Natural killer cell treated with Interleukin-12 subunit alpha and Interleukin-12 subunit beta and Interleukin-15 and Interleukin-18, amount 100 ng/mL, for 72 hours (primary cell): ENCODE measurements around the gene GNAO1. TPM values are rescaled to one million over a fixed set of nuclear protein-coding genes. Genes with fewer than 3 reads are reported as not detected.

ENCODE experiments used
- ATAC-seq, 2 donors: fragments of 150-1000 bp; cut with Tn5 transposase in 1 of 2; sonication (Bioruptor Pico), chemical (Tn5 transposase) in 1 of 2; 2 replicates each; pipeline ENCODE4 v1.10.0; 2021
- DNase-seq: peaks from one replicate; pipeline ENCODE4 v3.0.0; 2022; ENCODE audit warnings: low spot score
- H3K27ac Mint-ChIP-seq, 2 donors: 1 replicate in 1 of 2; 2 replicates in 1 of 2; pipeline ENCODE4 v1.8.0; 2022; ENCODE audit warnings: mixed read lengths in 2 of 2, mild to moderate bottlenecking in 1 of 2, moderate library complexity in 1 of 2
- H3K27me3 Mint-ChIP-seq, 2 donors: 1 replicate in 1 of 2; 2 replicates in 1 of 2; pipeline ENCODE4 v1.8.0; 2022; ENCODE audit warnings: mixed read lengths in 2 of 2
- H3K36me3 Mint-ChIP-seq: one replicate; pipeline ENCODE4 v1.8.0; 2022; ENCODE audit warnings: mixed read lengths
- H3K4me1 Mint-ChIP-seq, 2 donors: 1 replicate in 1 of 2; 2 replicates in 1 of 2; pipeline ENCODE4 v1.8.0; 2022; ENCODE audit warnings: low read depth in 2 of 2, mixed read lengths in 2 of 2, mild to moderate bottlenecking in 1 of 2
- H3K4me3 Mint-ChIP-seq: one replicate; pipeline ENCODE4 v1.8.0; 2022; ENCODE audit warnings: mixed read lengths
- H3K9me3 Mint-ChIP-seq: 2 replicates; pipeline ENCODE4 v1.8.0; 2022; ENCODE audit warnings: mixed read lengths
- total RNA-seq, 2 donors: library from RNA; stranded (reverse); gene quantifications; one replicate each; pipeline ENCODE4 v1.2.3, GENCODE V29; 2022

GNAO1 gene
- total RNA-seq, 2 donors from 2014 or later: 1.6 TPM; not detected in 1

DNA sequence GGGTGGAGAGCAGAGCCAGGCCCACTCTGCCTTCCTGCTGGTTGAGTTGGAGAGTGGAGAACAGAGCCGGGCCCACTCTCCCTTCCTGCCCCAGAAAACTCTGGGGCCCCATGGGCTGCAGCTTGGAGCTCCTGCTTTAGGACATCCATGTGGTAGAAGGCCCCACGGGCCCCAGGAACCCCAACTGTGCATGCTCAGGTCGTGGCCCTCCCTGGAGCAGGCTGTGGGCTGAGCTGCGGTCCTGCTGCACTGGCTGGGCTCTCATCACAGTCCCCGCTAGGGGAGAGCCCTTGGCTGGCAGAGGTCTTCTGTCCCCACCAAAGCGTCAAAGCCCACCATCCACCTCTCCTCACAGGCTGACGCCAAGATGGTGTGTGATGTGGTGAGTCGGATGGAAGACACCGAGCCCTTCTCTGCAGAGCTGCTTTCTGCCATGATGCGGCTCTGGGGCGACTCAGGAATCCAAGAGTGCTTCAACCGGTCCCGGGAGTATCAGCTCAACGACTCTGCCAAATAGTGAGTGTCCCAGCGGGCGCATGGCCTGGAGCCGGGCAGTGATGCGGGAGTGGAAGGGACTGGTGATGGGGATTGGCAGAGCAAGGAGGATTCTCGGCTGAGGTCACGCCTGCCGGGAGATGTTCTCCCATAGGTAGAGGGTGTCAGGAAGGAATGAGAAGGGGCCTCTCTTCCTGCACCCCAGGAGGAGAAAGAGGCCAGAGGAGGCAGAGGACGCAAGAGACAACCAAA, 137.2 kb downstream of the GNAO1 start:
- Mint-ChIP-seq H3K4me3 (no peak overlapping the region), H3K9me3 (no peaks in the 10 kb centered on the region), H3K36me3 (no peaks in the 10 kb centered on the region), H3K4me1 (peaks cover 0 to 5% of the 10 kb centered on the region in 2 donors), H3K27me3 (no peaks in the 10 kb centered on the region), H3K27ac (no peak overlapping the region)
- DNase-seq (no peak), ATAC-seq (no peak)

DNA sequence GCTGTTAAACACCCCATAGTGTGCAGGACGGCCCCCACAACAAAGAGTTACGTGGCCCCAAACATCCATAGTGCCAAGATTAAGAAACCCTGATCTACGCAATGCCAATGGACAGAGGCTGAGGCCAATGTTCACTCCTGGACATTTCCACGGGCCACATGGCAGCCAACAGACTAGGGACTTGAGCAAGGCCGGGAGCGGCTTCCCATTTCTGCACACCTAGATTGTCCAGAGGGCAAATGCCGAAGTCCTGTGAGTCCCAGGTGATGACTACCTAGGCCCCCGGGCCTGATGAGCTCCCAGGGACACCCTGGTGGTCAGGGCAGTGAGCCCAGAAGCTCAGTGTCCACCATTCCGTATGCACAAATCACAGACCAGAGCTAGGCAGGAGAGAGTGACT, 138.6 kb downstream of the GNAO1 start:
- Mint-ChIP-seq H3K4me3 (no peak overlapping the region), H3K27me3 (no peaks in the 10 kb centered on the region), H3K27ac (no peak overlapping the region), H3K36me3 (no peaks in the 10 kb centered on the region), H3K4me1 (peaks cover 0 to 5% of the 10 kb centered on the region in 2 donors), H3K9me3 (no peaks in the 10 kb centered on the region)
- DNase-seq (no peak), ATAC-seq (no peak)

DNA sequence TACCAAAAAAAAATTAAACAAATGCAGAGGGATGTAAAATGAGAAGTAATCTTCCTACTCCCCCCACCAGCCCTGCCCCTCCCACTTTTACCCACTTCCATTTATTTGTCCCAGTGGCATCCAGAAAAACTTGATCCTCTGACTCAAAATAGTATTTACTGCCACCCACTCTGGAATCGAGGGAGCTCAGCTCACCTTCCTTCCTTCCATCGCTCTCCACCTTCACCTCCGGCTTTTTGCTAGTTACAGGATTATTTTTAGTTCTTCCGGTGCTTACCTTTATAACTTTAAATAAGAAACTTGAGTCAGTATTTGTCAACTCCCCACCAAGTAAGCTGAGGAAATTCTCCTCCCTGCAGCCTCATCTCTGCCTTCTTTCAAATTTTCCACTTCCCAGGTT, 139.2 kb downstream of the GNAO1 start:
- Mint-ChIP-seq H3K27ac (no peak overlapping the region), H3K27me3 (no peaks in the 10 kb centered on the region), H3K4me3 (no peak overlapping the region), H3K9me3 (no peaks in the 10 kb centered on the region), H3K36me3 (no peaks in the 10 kb centered on the region), H3K4me1 (peaks cover 0 to 5% of the 10 kb centered on the region in 2 donors)
- DNase-seq: no peak
- no peak for ATAC-seq

DNA sequence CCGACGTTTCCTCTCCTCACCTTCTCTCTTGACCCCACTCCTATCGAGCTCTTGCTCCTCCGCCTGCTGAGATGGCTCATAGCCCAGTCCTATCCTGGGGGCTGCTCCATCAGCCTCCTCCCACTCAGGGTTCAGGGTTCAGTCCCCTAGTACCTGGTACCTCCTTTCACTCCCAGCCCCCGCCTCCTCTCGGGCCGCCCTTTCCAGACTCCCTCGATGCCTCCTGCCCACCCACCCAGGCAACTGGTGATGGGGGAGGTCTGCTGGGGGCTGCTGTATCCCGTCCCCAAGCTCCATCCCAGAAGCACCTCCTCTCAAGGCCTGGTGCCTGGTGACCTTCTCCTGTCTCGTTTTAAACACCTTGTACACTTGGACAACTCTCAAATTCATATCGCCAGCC, 140.1 kb downstream of the GNAO1 start:
- ATAC-seq (no peak), DNase-seq (no peak)
- Mint-ChIP-seq H3K27ac (no peak overlapping the region), H3K9me3 (no peaks in the 10 kb centered on the region), H3K4me1 (peaks cover 0 to 3% of the 10 kb centered on the region in 2 donors), H3K27me3 (no peaks in the 10 kb centered on the region), H3K36me3 (no peaks in the 10 kb centered on the region), H3K4me3 (no peak overlapping the region)

DNA sequence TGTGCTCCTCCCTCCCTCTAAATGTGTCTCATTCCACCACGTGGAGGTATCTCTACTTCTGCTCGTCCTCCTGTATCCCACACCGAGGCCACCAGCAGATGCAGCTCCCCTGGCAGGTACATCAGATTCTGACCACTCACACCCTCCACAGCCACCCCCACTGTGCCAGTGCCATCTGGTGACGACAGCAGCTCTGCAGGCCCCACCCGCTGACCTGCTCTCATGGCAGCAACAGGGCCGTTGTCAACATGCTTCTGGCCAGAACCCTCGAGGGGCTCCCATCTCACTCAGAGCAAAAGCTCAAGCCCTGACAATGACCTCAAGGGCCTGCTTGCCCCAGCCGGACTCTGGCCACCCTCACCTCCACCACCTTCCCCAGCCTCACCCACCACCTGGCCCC, 140.6 kb downstream of the GNAO1 start:
- H3K36me3 Mint-ChIP-seq: no peaks in the 10 kb centered on the region

DNA sequence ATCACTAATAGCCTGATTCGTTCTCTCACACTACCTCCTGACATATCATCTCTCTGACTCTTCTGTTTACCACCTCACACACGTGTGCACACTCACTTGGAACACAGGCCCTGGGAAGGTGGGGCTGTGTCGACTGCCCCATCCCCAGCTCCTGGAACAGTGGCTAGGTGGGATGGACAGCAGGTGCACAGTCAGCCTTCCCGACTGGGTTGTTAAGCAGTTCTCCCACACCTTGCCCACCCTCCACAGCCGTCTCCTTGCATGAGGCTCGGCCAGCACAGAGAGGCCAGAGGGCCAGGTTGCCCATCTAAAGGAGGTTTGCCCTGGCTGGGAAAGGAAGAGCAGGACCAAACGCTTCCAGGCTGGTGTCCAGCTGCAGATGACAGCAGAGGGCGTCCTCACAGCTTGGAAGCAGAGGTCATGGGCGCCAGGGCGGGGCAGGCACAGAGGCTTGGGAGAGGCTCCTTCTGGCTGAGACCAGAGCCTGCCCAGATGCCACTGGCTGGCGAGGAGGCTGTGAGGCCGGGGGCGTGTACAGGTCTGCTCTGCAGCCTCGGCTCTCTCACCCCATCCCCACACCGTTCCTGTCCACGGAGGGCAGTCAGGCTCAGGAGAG, 141.3 kb downstream of the GNAO1 start:
- DNase-seq (no peak), ATAC-seq (no peak)
- Mint-ChIP-seq H3K4me3 (no peak overlapping the region), H3K27ac (no peak overlapping the region), H3K27me3 (no peaks in the 10 kb centered on the region), H3K9me3 (no peaks in the 10 kb centered on the region), H3K36me3 (no peaks in the 10 kb centered on the region), H3K4me1 (peaks cover 0 to 3% of the 10 kb centered on the region in 2 donors)

More for the DNA sequence above, 140.6 kb downstream of the GNAO1 start:
- ATAC-seq: no peak
- no peak overlapping the region for H3K27ac Mint-ChIP-seq
- no peak overlapping the region for H3K4me3 Mint-ChIP-seq
- DNase-seq: no peak
- H3K27me3 Mint-ChIP-seq: no peaks in the 10 kb centered on the region
- no peaks in the 10 kb centered on the region for H3K9me3 Mint-ChIP-seq
- H3K4me1 Mint-ChIP-seq: peaks cover 0 to 3% of the 10 kb centered on the region in 2 donors

DNA sequence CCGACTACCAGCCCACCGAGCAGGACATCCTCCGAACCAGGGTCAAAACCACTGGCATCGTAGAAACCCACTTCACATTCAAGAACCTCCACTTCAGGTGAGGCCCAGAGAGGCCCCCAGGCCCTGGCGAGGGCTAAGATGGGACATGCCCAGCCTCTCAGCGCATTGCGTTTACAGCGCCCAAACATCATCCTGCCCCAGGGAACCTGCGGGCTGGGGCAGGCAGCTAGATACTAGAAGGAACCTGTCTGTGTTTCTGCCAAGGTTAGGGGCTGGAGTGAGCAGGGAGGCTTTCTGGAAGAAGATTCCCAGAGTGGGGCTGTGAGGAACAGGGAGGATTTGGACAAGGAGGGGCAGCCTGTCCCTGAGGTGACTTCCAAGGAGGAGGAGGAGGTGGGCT, 143.5 kb downstream of the GNAO1 start:
- Mint-ChIP-seq H3K27me3 (no peaks in the 10 kb centered on the region), H3K27ac (no peak overlapping the region), H3K9me3 (no peaks in the 10 kb centered on the region), H3K36me3 (no peaks in the 10 kb centered on the region), H3K4me3 (no peak overlapping the region), H3K4me1 (peaks cover 0 to 3% of the 10 kb centered on the region in 2 donors)
- no peak for ATAC-seq
- no peak for DNase-seq

DNA sequence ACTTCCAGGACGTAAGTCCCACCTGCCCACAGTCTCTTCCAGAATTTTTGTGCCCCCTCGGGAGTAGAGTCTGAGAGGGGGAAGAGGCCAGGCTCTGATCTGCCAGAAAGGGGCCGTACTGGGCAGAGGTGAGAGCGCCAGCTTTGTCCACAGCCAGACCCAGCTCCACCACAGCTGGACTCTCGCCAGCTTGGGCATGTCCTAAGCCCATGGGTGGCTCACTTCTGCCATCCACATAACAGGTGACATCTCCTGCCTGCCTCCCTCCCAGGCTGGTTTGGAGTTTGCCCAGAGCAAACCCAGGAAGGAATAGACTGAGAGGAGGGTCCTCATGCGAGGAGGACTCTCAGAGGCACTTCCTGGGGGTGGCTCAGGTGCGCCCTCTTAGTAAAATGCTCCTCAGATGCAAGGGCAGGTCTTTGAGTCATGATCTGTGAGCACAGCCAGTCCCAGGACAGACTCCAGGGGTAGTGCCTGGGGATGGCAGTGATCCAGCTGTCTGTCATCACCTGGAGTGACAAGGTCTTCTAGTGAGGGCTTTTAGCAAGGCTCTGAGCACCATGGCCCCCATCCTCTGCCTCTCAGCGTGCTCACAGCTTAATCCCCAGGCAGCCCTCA, 144.9 kb downstream of the GNAO1 start:
- peaks cover 0 to 5% of the 10 kb centered on the region in 2 donors for H3K4me1 Mint-ChIP-seq
- H3K27me3 Mint-ChIP-seq: no peaks in the 10 kb centered on the region
- no peaks in the 10 kb centered on the region for H3K9me3 Mint-ChIP-seq
- no peak for ATAC-seq
- H3K4me3 Mint-ChIP-seq: no peak overlapping the region
- no peak overlapping the region for H3K27ac Mint-ChIP-seq
- H3K36me3 Mint-ChIP-seq: no peaks in the 10 kb centered on the region
- DNase-seq: no peak

DNA sequence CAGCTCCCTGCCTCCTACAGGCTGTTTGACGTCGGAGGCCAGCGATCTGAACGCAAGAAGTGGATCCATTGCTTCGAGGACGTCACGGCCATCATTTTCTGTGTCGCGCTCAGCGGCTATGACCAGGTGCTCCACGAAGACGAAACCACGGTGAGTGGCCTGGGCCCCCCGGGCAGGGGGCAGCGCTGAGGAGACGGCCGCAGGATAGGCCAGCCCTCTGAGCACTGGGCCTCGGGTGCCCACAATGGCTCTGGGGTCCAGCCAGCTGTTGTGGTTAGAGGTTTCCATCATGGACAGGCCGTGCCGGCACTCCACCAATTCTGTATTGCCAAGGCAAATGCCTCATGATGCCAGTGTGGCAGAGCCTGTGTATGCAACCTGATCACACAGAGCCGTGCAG, 145.4 kb downstream of the GNAO1 start:
- H3K9me3 Mint-ChIP-seq: no peaks in the 10 kb centered on the region
- no peak overlapping the region for H3K4me3 Mint-ChIP-seq
- peaks cover 0 to 2% of the 10 kb centered on the region in 2 donors for H3K4me1 Mint-ChIP-seq
- no peak overlapping the region for H3K27ac Mint-ChIP-seq
- H3K27me3 Mint-ChIP-seq: no peaks in the 10 kb centered on the region
- no peaks in the 10 kb centered on the region for H3K36me3 Mint-ChIP-seq
- no peak for DNase-seq
- ATAC-seq: no peak

DNA sequence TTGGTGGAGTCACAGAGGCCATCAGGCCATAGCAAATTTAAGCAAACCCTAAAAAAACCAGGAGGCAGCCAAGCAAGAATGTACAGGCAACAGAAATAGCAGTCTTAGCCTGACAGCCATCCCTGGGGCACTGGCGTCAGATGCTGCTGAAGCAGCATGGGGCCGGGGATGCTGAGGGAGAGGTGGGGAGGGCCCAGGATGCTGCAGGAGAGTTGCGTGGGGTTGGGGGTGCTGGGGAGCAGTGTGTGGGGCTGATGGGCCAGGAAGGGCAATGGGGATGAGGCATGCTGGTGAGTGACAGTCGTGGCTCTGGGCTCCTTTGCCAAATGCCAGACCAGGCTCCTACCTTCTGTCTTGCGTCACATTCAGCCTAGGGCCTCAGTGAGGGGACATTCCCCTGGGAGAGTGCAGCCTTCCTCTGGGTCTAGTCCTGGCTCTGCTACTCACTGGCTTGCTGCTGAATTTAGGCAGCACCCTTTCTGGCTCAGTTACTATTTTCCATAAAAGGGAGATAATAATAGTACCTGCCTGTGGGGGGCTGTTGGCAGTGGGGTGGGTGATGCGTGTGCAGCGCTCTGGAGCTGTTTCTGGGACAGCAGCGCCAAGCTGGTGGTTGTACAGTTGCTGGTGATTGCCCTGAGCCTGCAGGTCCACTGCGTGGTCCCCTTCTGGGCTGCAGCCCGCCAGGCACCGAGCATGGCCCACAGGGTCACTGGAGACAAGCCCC, 146.0 kb downstream of the GNAO1 start:
- H3K27me3 Mint-ChIP-seq: no peaks in the 10 kb centered on the region
- H3K4me3 Mint-ChIP-seq: no peak overlapping the region
- H3K4me1 Mint-ChIP-seq: peaks cover 0 to 2% of the 10 kb centered on the region in 2 donors
- H3K36me3 Mint-ChIP-seq: no peaks in the 10 kb centered on the region
- no peak overlapping the region for H3K27ac Mint-ChIP-seq
- ATAC-seq (no peak), DNase-seq (no peak)
- no peaks in the 10 kb centered on the region for H3K9me3 Mint-ChIP-seq

DNA sequence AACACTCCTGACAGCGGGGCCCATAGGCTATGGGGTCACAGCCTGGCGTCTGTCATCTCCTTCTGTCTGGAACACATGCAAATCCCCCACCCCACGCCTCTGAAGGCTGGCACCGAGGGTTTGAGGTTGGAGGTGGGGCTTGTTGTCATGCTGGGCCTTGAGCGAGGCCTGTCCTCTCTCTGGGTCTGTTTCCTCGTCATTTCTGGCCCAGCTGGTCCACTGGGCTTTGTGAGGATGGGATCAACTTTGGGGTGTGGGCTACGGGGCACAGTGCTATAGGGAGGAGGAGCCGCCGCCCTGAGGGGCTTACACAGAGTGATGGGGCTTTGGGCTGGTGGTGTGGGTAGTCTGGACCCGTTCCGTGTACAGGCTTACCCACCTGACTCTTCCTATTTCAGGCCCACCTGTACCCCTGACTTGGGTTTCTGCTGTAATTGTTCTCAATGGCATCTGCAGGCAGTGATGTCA, 146.6 kb downstream of the GNAO1 start:
- DNase-seq: no peak
- H3K36me3 Mint-ChIP-seq: no peaks in the 10 kb centered on the region
- no peak overlapping the region for H3K27ac Mint-ChIP-seq
- peaks cover 0 to 2% of the 10 kb centered on the region in 2 donors for H3K4me1 Mint-ChIP-seq
- H3K9me3 Mint-ChIP-seq: no peaks in the 10 kb centered on the region
- H3K4me3 Mint-ChIP-seq: no peak overlapping the region
- no peak for ATAC-seq
- H3K27me3 Mint-ChIP-seq: no peaks in the 10 kb centered on the region

DNA sequence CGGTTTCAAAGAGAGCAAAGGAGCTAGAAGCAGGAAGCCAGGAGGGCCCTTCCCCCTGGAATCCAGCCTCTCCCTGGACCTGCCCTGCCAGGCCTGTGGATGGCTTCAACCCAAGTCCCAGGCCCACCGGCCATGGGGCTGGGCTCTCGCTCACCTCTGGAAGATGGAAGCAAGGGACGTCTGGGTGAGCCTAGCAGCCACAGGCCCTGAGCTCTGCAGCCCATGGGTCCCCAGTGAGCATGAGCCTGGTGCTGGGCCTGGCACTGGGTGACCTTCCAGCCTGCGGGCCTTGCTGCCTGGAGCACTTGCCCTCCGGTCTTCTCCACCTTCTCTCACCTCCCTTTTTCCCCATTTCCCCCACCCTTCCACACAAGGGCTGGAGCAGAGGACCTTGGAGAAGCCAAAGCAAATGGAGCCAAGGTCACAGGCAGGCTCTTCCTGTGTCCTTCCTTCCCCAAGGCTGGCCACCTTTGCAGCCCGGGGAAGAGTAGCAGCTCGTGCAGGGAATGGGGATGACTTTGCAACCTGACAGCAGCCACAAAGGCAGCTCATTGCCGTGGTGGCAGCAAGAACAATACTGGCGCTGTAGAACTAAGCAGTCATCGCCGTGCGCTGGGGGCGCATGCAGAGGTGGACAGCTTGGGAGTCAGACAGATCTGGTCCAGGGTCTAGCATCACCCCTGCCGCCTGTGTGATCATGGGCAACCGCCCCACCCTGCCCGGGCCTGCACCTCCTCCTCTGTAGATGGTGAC, 147.5 kb downstream of the GNAO1 start:
- H3K4me3 Mint-ChIP-seq: no peak overlapping the region
- no peak for ATAC-seq
- H3K27me3 Mint-ChIP-seq: no peaks in the 10 kb centered on the region
- H3K36me3 Mint-ChIP-seq: no peaks in the 10 kb centered on the region
- no peak for DNase-seq
- H3K9me3 Mint-ChIP-seq: no peaks in the 10 kb centered on the region
- peaks cover 0 to 2% of the 10 kb centered on the region in 2 donors for H3K4me1 Mint-ChIP-seq
- H3K27ac Mint-ChIP-seq: no peak overlapping the region

DNA sequence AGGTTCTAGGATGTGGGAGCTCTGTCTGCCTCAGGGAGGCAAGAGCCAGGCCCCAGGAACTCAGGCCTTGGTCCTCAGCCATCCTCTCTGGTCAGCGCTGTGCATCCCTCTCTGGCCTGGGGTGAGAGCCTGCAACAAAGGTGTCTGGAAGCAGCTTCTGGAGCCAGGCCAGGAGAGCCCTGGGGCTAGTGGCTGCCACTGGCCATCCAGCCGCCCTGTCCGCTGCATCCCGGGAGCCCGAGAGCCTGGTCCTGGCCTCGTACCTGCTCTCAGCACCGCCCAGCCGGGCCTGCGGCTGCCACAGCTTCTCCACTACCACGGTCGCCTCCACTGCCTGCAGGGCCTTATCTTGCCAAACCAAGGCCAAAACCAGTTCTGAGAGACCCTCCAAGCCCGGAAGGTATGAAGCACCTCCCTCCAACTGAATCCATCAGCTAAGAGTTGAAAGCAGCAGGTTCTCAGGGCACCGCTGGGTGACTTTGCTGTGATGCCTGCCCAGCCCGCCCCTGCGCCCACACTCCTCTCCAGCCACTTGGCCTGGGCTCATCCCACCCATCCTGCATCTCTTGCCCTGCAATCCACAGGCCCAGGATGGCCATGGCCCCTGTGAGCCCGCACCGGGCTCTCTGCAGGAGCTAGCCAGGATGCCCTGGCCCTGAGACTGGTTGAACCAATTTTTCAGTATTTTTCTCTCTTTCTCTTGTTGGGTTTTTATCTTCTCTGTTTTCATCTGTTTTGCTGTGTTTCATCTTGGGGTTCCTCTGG, 148.3 kb downstream of the GNAO1 start:
- Mint-ChIP-seq H3K27ac (no peak overlapping the region), H3K4me1 (peaks cover 0 to 2% of the 10 kb centered on the region in 2 donors), H3K27me3 (no peaks in the 10 kb centered on the region), H3K9me3 (no peaks in the 10 kb centered on the region), H3K36me3 (no peaks in the 10 kb centered on the region), H3K4me3 (no peak overlapping the region)
- ATAC-seq (no peak), DNase-seq (no peak)
